GM18907 (cell line): ENCODE data around the gene HERPUD1.

Experiments used
- ATAC-seq: cut with Tn5 transposase; IDR thresholded peaks from one replicate; pipeline ENCODE4 v1.9.1; 2021; ENCODE audit warnings: mild to moderate bottlenecking, moderate library complexity; ENCODE audit not compliant: unreplicated experiment

HERPUD1 gene

DNA sequence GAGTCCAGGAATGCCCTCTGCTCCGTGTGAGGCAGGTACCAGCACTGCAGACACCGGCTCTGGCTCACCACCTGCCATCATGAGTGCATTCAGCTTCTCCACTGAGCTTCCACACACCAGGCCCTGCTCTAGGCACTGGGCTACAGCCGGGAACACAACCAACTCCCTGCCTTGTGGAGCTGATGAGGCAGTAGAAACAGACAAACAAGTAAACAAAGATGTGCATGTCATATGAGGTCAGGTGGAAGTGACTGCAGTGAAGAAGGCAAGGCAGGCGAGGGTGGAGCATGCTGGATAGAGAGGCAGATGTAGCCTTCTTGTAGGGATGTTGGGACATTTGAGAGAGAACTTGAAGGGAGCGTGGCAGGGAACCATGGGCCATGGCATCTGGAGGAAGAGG, 62.4 kb downstream of the HERPUD1 start:
- ATAC-seq: no peak
